A549 (cell line): Measurements from ENCODE around the gene RNF186. TPM values are rescaled to one million over a fixed set of nuclear protein-coding genes. Genes with fewer than 3 reads are reported as not detected.

Experiments
- ATAC-seq, 2 experiments: fragments of 200-7000 bp in 1 of 2; fragments of >200 bp in 1 of 2; cut with Nextera tagmentation in 1 of 2; cut with Tn5 transposase in 1 of 2; 3 replicates each; pipeline versions ENCODE4 v1.8.0 to v1.9.1; 2018 to 2020; ENCODE audit warnings: mild to moderate bottlenecking in 1 of 2, moderate library complexity in 1 of 2
- CTCF ChIA-PET: fragments of 300-600 bp; sonication (Branson Sonifier 250); formaldehyde crosslinking; extraction: SDS; loops from one replicate; lab custom pipeline; 2021; ENCODE audit warnings: antibody characterized with exemption, inconsistent platforms; lab: Yijun Ruan, JAX
- POLR2A ChIA-PET: fragments of 350-600 bp; formaldehyde crosslinking; extraction: SDS; loops from one replicate; lab custom pipeline; 2021; ENCODE audit warnings: antibody characterized with exemption, inconsistent platforms; lab: Yijun Ruan, JAX
- DNase-seq, 2 experiments: peaks; one replicate each; pipeline versions ENCODE4 v3.0.0 to v3.0.0-alpha.2; 2011 to 2016; ENCODE audit warnings: low read depth in 1 of 2, low spot score in 1 of 2
- FAIRE-seq: peaks from 2 replicates; lab custom pipeline; 2011; peaks lifted over from hg19 to GRCh38; lab: Jason Lieb, UNC
- H3K27ac ChIP-seq, 2 experiments: fragments of >200 bp; sonication (Bioruptor Twin); formaldehyde crosslinking; 3 replicates each; pipeline ENCODE4 v1.5.1; 2016 to 2017
- H3K4me1 ChIP-seq: fragments of >200 bp; sonication (Bioruptor Twin); formaldehyde crosslinking; 3 replicates; pipeline ENCODE4 v1.6.1; 2016
- H3K4me2 ChIP-seq: fragments of >200 bp; sonication (Bioruptor Twin); formaldehyde crosslinking; 3 replicates; pipeline ENCODE4 v1.6.1; 2016
- H3K4me3 ChIP-seq: fragments of >200 bp; sonication (Bioruptor Twin); formaldehyde crosslinking; 3 replicates; pipeline ENCODE4 v1.5.1; 2016
- H3K9me3 ChIP-seq: fragments of >200 bp; sonication (Bioruptor Twin); formaldehyde crosslinking; 3 replicates; pipeline ENCODE4 v1.6.1; 2016
- BCL3 ChIP-seq: fragments of >200 bp; sonication (Bioruptor Twin); formaldehyde crosslinking; IDR thresholded peaks from 3 replicates; pipeline ENCODE4 v1.6.1; 2016
- CTCF ChIP-seq: fragments of >200 bp; sonication (Bioruptor Twin); formaldehyde crosslinking; IDR thresholded peaks from 3 replicates; pipeline ENCODE4 v1.5.1; 2016
- EHF ChIP-seq: fragments of 250-450 bp; sonication (Bioruptor Pico); IDR thresholded peaks from 2 replicates; pipeline ENCODE4 v1.5.0; 2020; ENCODE audit warnings: mild to moderate bottlenecking
- FOSL2 ChIP-seq, 2 experiments: fragments of 450-650 bp in 1 of 2; fragments of >200 bp in 1 of 2; sonication (Bioruptor Twin) in 1 of 2; formaldehyde crosslinking; IDR thresholded peaks; 2 replicates each; pipeline versions ENCODE4 v1.5.0 to v1.6.1; 2016 to 2020; ENCODE audit warnings: mild to moderate bottlenecking in 1 of 2, moderate library complexity in 1 of 2
- FOXS1 ChIP-seq: fragments of 250-450 bp; sonication (Bioruptor Pico); IDR thresholded peaks from 2 replicates; pipeline ENCODE4 v1.5.0; 2020; ENCODE audit warnings: mild to moderate bottlenecking, moderate library complexity
- HOXB5 ChIP-seq: fragments of 250-450 bp; sonication (Bioruptor Pico); IDR thresholded peaks from 2 replicates; pipeline ENCODE4 v1.5.0; 2020; ENCODE audit warnings: mild to moderate bottlenecking, moderate library complexity
- MAFK ChIP-seq: fragments of 450-650 bp; IDR thresholded peaks from 2 replicates; pipeline ENCODE4 v1.6.1; 2014; ENCODE audit not compliant: partially characterized antibody
- NFE2L2 ChIP-seq: fragments of 150-350 bp; conservative IDR thresholded peaks from 2 replicates; pipeline ENCODE4 v1.6.1; 2014; ENCODE audit warnings: low read length
- NPAS2 ChIP-seq: fragments of 250-450 bp; sonication (Bioruptor Pico); IDR thresholded peaks from 2 replicates; pipeline ENCODE4 v1.8.0; 2022; ENCODE audit warnings: mild to moderate bottlenecking, moderate library complexity, borderline replicate concordance
- NR3C1 ChIP-seq: fragments of >200 bp; sonication (Bioruptor Twin); formaldehyde crosslinking; IDR thresholded peaks from 3 replicates; pipeline ENCODE4 v1.6.1; 2017
- RARB ChIP-seq: fragments of 250-450 bp; sonication (Bioruptor Pico); IDR thresholded peaks from 2 replicates; pipeline ENCODE4 v1.8.0; 2021; ENCODE audit warnings: mild to moderate bottlenecking, moderate library complexity
- REST ChIP-seq: fragments of 200-600 bp; sonication (generic); IDR thresholded peaks from 2 replicates; pipeline ENCODE4 v1.6.1; 2016; ENCODE audit warnings: antibody characterized with exemption, mild to moderate bottlenecking, moderate library complexity
- SMC3 ChIP-seq: fragments of >200 bp; sonication (Bioruptor Twin); formaldehyde crosslinking; IDR thresholded peaks from 3 replicates; pipeline ENCODE4 v1.6.1; 2018; ENCODE audit warnings: inconsistent platforms
- SREBF2 ChIP-seq: fragments of 450-650 bp; IDR thresholded peaks from 2 replicates; pipeline ENCODE4 v1.6.1; 2014; ENCODE audit warnings: mild to moderate bottlenecking, moderate library complexity
- ZNF302 ChIP-seq: fragments of 250-450 bp; sonication (Bioruptor Pico); IDR thresholded peaks from 2 replicates; pipeline ENCODE4 v1.9.0; 2021; ENCODE audit warnings: inconsistent platforms, mild to moderate bottlenecking, moderate library complexity
- WGBS: methylation state at CpG from one replicate; pipeline ENCODE4 v1.1.6; 2017; ENCODE audit errors: missing lambda C conversion rate; 5-methylcytosine and 5-hydroxymethylcytosine counted together
- polyA plus RNA-seq, 4 experiments: library from polyadenylated mRNA; depleted of rRNA in 3 of 4; stranded (reverse); fragments of >200 nt; fragmentation: RNase III in 1 of 4; extraction: RNeasy Plus Mini Kit Qiagen cat#74134 plus additional on column Dnase treatment in 1 of 4; gene quantifications; 2 replicates in 3 of 4; 3 replicates in 1 of 4; pipeline ENCODE4 v1.2.3, GENCODE V29; 2011 to 2017

The RNF186 gene
- polyA plus RNA-seq, 2 of the 4 experiments (the other 2 are of a cell fraction): not detected

- Histone ChIP-seq H3K9me3 (no peaks in the 10 kb centered on the region), H3K4me2 (no peak overlapping the region), H3K4me3 (no peak overlapping the region), H3K4me1 (no peaks in the 10 kb centered on the region), H3K27ac (no peak overlapping the region)
- POLR2A ChIA-PET: no interaction called here
- CTCF ChIA-PET: interaction anchor here (1.4 to 2.1 kb wide), 2 partner anchors 47 to 105 kb away, joined by 3 to 5 read pairs; no protein-coding TSS in a partner anchor
- FAIRE-seq (no peak), ATAC-seq (no peak), DNase-seq (no peak)
- WGBS: 69% methylated on average over 9 of the region's 13 CpGs
- TF ChIP-seq FOXS1 (CRISPR knock-in tag) (no peak), SMC3 (no peak), NPAS2 (CRISPR knock-in tag) (no peak), REST (peak; percentile 61; the same call in 1 of the 2 replicates), EHF (CRISPR knock-in tag) (no peak)
Observed at GRCh38 chr1:19809044-19809750, 5.9 kb downstream of the RNF186 start.

- H3K4me1 ChIP-seq: no peaks in the 10 kb centered on the region
- 76% methylated on average over 7 of the region's 7 CpGs for WGBS
- ChIA-PET CTCF (no interaction called here), POLR2A (no interaction called here)
- no peak overlapping the region for H3K4me2 ChIP-seq
- H3K9me3 ChIP-seq: no peaks in the 10 kb centered on the region
- ATAC-seq: no peak
- no peak for FAIRE-seq
- no peak for DNase-seq
- no peak overlapping the region for H3K4me3 ChIP-seq
- H3K27ac ChIP-seq: no peak overlapping the region
- no peak for TF ChIP-seq CTCF
- no peak for TF ChIP-seq HOXB5 (CRISPR knock-in tag)
- TF ChIP-seq MAFK: no peak
- no peak for TF ChIP-seq BCL3
- TF ChIP-seq EHF (CRISPR knock-in tag): no peak
Observed at GRCh38 chr1:19808351-19808750, 6.7 kb downstream of the RNF186 start.

- 63% methylated on average over 6 of the region's 6 CpGs for WGBS
- POLR2A ChIA-PET: no interaction called here
- no peak overlapping the region for H3K27ac ChIP-seq
Observed at GRCh38 chr1:19804831-19805251, 10.2 kb downstream of the RNF186 start.

More at GRCh38 chr1:19804831-19805251, 10.2 kb downstream of the RNF186 start:
- no peak overlapping the region for H3K4me2 ChIP-seq
- CTCF ChIA-PET: interaction anchor here (1.2 kb wide), 1 partner anchor 89 kb away, joined by 3 read pairs; no protein-coding TSS in a partner anchor
- TF ChIP-seq NFE2L2: no peak
- no peak for TF ChIP-seq ZNF302 (CRISPR knock-in tag)
- TF ChIP-seq SREBF2: no peak
- no peak for TF ChIP-seq EHF (CRISPR knock-in tag)
- no peak for TF ChIP-seq FOSL2 (IDR thresholded peaks at IDR 0.05)
- TF ChIP-seq FOSL2 (CRISPR knock-in tag; IDR thresholded peaks at IDR 0.05): no peak
- TF ChIP-seq BCL3: no peak
- TF ChIP-seq RARB: no peak
- no peak for TF ChIP-seq NR3C1
- no peak overlapping the region for H3K4me3 ChIP-seq
- DNase-seq (peak in 1 of 2 experiments; percentile 9), ATAC-seq (no peak), FAIRE-seq (no peak)
- H3K9me3 ChIP-seq: no peaks in the 10 kb centered on the region
- H3K4me1 ChIP-seq: peaks cover 6% of the 10 kb centered on the region; the same call in 1 of the 3 replicates
